HepG2 (cell line): ENCODE results near the gene PIK3CB. TPM values are rescaled to one million over a fixed set of nuclear protein-coding genes. Genes with fewer than 3 reads are reported as not detected.

Experiments
- ATF6 ChIP-seq: sonication (generic); formaldehyde crosslinking; conservative IDR thresholded peaks from 2 replicates; pipeline ENCODE4 v1.4.0; 2020; ENCODE audit warnings: missing genetic modification reagents
- ATF7-NPFF ChIP-seq: sonication (generic); formaldehyde crosslinking; IDR thresholded peaks from 2 replicates; pipeline ENCODE4 v1.8.1; 2023; ENCODE audit warnings: mild to moderate bottlenecking, low read depth, missing genetic modification reagents, moderate library complexity
- ELF1 ChIP-seq: sonication (generic); formaldehyde crosslinking; IDR thresholded peaks from 2 replicates; pipeline ENCODE4 v1.4.0; 2020; ENCODE audit warnings: missing genetic modification reagents
- HES4 ChIP-seq: sonication (generic); formaldehyde crosslinking; IDR thresholded peaks from 2 replicates; pipeline ENCODE4 v1.9.0; 2021; ENCODE audit warnings: mild to moderate bottlenecking, missing genetic modification reagents, borderline replicate concordance
- HMGXB4 ChIP-seq, 2 experiments: sonication (generic) in 1 of 2; formaldehyde crosslinking in 1 of 2; IDR thresholded peaks; 2 replicates each; pipeline versions ENCODE4 v1.4.0 to v1.6.1; 2018 to 2020; ENCODE audit warnings: missing genetic modification reagents in 2 of 2, borderline replicate concordance in 1 of 2, low read depth in 1 of 2, mild to moderate bottlenecking in 1 of 2, missing biosample characterization in 1 of 2
- HNRNPUL1 ChIP-seq: fragments of 200-400 bp; formaldehyde crosslinking; IDR thresholded peaks from 2 replicates; pipeline ENCODE4 v1.6.1; 2017; ENCODE audit warnings: low read depth, mild to moderate bottlenecking, low read length, moderate library complexity
- IKZF4 ChIP-seq: sonication (generic); formaldehyde crosslinking; IDR thresholded peaks from 2 replicates; pipeline ENCODE4 v1.5.1; 2020; ENCODE audit warnings: borderline replicate concordance, mild to moderate bottlenecking, low read depth, missing genetic modification reagents; ENCODE audit errors: not compliant biosample characterization
- SMYD3 ChIP-seq: sonication (generic); formaldehyde crosslinking; IDR thresholded peaks from 2 replicates; pipeline ENCODE4 v1.8.1; 2023; ENCODE audit warnings: mild to moderate bottlenecking, missing genetic modification reagents
- TSC22D2 ChIP-seq: sonication (generic); formaldehyde crosslinking; IDR thresholded peaks from 2 replicates; pipeline ENCODE4 v1.5.1; 2020; ENCODE audit warnings: missing genetic modification reagents, mild to moderate bottlenecking, borderline replicate concordance
- ZBTB14 ChIP-seq: sonication (generic); formaldehyde crosslinking; IDR thresholded peaks from 2 replicates; pipeline ENCODE4 v1.4.0; 2020; ENCODE audit warnings: missing genetic modification reagents
- ZFP36L1 ChIP-seq: sonication (generic); formaldehyde crosslinking; IDR thresholded peaks from 2 replicates; pipeline ENCODE4 v1.8.0; 2022; ENCODE audit warnings: mild to moderate bottlenecking, missing genetic modification reagents, moderate library complexity
- ZHX2 ChIP-seq, 2 experiments: sonication (generic) in 1 of 2; formaldehyde crosslinking in 1 of 2; IDR thresholded peaks; 2 replicates each; pipeline versions ENCODE4 v1.6.1 to v1.9.0; 2014 to 2022; ENCODE audit warnings: antibody characterized with exemption in 1 of 2, borderline replicate concordance in 1 of 2, inconsistent platforms in 1 of 2, low read depth in 1 of 2, missing genetic modification reagents in 1 of 2
- ZNF224 ChIP-seq: sonication (generic); formaldehyde crosslinking; IDR thresholded peaks from 2 replicates; pipeline ENCODE4 v1.5.0; 2020; ENCODE audit warnings: mild to moderate bottlenecking, missing genetic modification reagents
- polyA plus RNA-seq, 8 experiments: library from polyadenylated mRNA; depleted of rRNA in 3 of 8; stranded (reverse) in 7 of 8; unstranded in 1 of 8; fragments of >200 nt; fragmentation: Illumina TruSeq in 4 of 8; extraction: Trizol in 4 of 8; gene quantifications; 2 replicates each; pipeline versions ENCODE4 v1.2.1 to v1.2.3, GENCODE V29; 2011 to 2016; ENCODE audit warnings: low read depth in 4 of 8, missing spikeins in 1 of 8, mixed read lengths in 1 of 8; ENCODE audit not compliant: insufficient read depth in 1 of 8
- total RNA-seq, 5 experiments: library from RNA; depleted of rRNA; stranded (reverse); fragments of >200 nt; fragmentation: Illumina TruSeq; extraction: Trizol; gene quantifications; 2 replicates each; pipeline ENCODE4 v1.2.3, GENCODE V29; 2016; ENCODE audit warnings: low read depth in 1 of 5

PIK3CB gene
- total and polyA plus RNA-seq, 2 of the 13 experiments (the other 11 are each of a cell fraction or from before 2014, with no cell fraction given), result 6.6 to 18.7 TPM

GRCh38 chr3:138862924-138863775 lies 28.4 kb upstream of the PIK3CB start (continued):
- no peak for TF ChIP-seq ZHX2 (IDR thresholded peaks at IDR 0.05; ENCODE audit: low read depth)
- TF ChIP-seq ZHX2 (CRISPR knock-in tag; IDR thresholded peaks at IDR 0.05; ENCODE audit: borderline replicate concordance), result no peak
- TF ChIP-seq ATF6 (CRISPR knock-in tag), result no peak
- peak; percentile 51 to 64; a peak in 2 of 4 replicates for TF ChIP-seq HMGXB4 (CRISPR knock-in tag; IDR thresholded peaks at IDR 0.05; ENCODE audit: borderline replicate concordance in 1 of 2, low read depth in 1 of 2)
- peak; percentile 25 for TF ChIP-seq IKZF4 (CRISPR knock-in tag)
- 0 out of 2 replicates have a peak, but pooled peaks have one; percentile 47 for TF ChIP-seq ZNF224 (CRISPR knock-in tag)
- TF ChIP-seq ELF1 (CRISPR knock-in tag), result peak; percentile 40; the same call in 1 of the 2 replicates
- TF ChIP-seq HES4 (CRISPR knock-in tag), result no peak
- no peak for TF ChIP-seq SMYD3 (CRISPR knock-in tag)
- TF ChIP-seq ATF7-NPFF (CRISPR knock-in tag), result peak; percentile 67; the same call in 1 of the 2 replicates
- no peak for TF ChIP-seq ZFP36L1 (CRISPR knock-in tag)
- TF ChIP-seq TSC22D2, result no peak; the same call in 1 of the 2 replicates
- TF ChIP-seq ZBTB14 (CRISPR knock-in tag), result no peak
- no peak for TF ChIP-seq HNRNPUL1
